ENCODE data around the gene SH2D3A.

DNA sequence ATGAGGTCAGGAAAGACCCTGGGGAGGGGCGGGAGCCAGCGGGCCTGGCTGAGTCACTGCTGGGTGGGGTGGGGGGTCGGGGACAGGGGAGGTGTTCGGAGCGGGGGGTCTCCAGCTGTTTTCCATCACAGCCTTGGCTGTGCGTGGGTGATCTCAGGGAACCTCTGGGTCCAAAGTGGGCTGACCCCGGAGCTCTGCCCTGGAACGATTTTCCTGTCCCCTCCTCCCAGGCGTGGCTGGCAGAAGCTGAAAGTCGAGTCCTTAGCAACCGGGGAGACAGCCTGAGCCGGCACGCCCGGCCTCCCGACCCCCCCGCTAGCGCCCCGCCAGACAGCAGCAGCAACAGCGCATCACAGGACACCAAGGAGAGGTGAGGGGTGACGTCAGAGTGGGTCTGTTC is 17.2 kb downstream of the SH2D3A start:
- TF ChIP-seq, protein P1, sequence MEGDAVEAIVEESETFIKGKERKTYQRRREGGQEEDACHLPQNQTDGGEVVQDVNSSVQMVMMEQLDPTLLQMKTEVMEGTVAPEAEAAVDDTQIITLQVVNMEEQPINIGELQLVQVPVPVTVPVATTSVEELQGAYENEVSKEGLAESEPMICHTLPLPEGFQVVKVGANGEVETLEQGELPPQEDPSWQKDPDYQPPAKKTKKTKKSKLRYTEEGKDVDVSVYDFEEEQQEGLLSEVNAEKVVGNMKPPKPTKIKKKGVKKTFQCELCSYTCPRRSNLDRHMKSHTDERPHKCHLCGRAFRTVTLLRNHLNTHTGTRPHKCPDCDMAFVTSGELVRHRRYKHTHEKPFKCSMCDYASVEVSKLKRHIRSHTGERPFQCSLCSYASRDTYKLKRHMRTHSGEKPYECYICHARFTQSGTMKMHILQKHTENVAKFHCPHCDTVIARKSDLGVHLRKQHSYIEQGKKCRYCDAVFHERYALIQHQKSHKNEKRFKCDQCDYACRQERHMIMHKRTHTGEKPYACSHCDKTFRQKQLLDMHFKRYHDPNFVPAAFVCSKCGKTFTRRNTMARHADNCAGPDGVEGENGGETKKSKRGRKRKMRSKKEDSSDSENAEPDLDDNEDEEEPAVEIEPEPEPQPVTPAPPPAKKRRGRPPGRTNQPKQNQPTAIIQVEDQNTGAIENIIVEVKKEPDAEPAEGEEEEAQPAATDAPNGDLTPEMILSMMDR (conservative IDR thresholded peaks at IDR 0.05): no peak
- TF ChIP-seq ZFX (IDR thresholded peaks at IDR 0.05): no peak
